Stimulated activated CD8-positive, alpha-beta memory T cell treated with anti-CD3 and anti-CD28 coated beads, Interleukin-4, amount 100 ng/mL, for 48 hours (primary cell): ENCODE results near the gene PCDHGA8.
"Not testable (repeated sequence)": the region's sequence is repeated elsewhere in the genome, so short reads cannot be mapped to it uniquely, and the experiment has no call there.

Experiments
- DNase-seq: peaks from one replicate; pipeline ENCODE4 v3.0.0-alpha.2; 2020

The PCDHGA8 gene

GRCh38 chr5:141403387-141403786, 11.0 kb downstream of the PCDHGA8 start:
- DNase-seq: no peak

- DNase-seq: peak; percentile 63
Measured at GRCh38 chr5:141407790-141408505, 15.5 kb downstream of the PCDHGA8 start, which contains the start of gene PCDHGB6. TSS of gene PCDHGB6 (plus strand) at chr5:141408021. CDS start at chr5:141408203, 182 bp downstream.

GRCh38 chr5:141409598-141410306, 17.3 kb downstream of the PCDHGA8 start:
- DNase-seq: no peak

- DNase-seq: no peak
Measured at GRCh38 chr5:141411575-141411974, 19.1 kb downstream of the PCDHGA8 start.

- DNase-seq: peak; percentile 66
Measured at GRCh38 chr5:141412854-141413539, 20.6 kb downstream of the PCDHGA8 start, which contains the start of gene PCDHGA10. TSS of gene PCDHGA10 (plus strand) at chr5:141412987. CDS start at chr5:141413176, 189 bp downstream.

- DNase-seq: no peak
Measured at GRCh38 chr5:141413540-141414069, 21.2 kb downstream of the PCDHGA8 start.

- not testable (repeated sequence) for DNase-seq
Measured at GRCh38 chr5:141414548-141415274, 22.3 kb downstream of the PCDHGA8 start.

- DNase-seq: not testable (repeated sequence)
Measured at GRCh38 chr5:141415275-141415618, 22.8 kb downstream of the PCDHGA8 start.

GRCh38 chr5:141417494-141418172, 25.2 kb downstream of the PCDHGA8 start, which contains the start of gene PCDHGB7:
TSS of gene PCDHGB7 (plus strand) at chr5:141417677. CDS start at chr5:141417860, 183 bp downstream.
- peak; percentile 76 for DNase-seq

GRCh38 chr5:141419074-141419880, 26.8 kb downstream of the PCDHGA8 start:
- no peak for DNase-seq

- peak; percentile 77 for DNase-seq
Measured at GRCh38 chr5:141420855-141421488, 28.5 kb downstream of the PCDHGA8 start, which contains the start of gene PCDHGA11. TSS of gene PCDHGA11 (plus strand) at chr5:141421051. CDS start at chr5:141421228, 177 bp downstream.

- DNase-seq: no peak
Measured at GRCh38 chr5:141421489-141421855, 29.0 kb downstream of the PCDHGA8 start.

- no peak for DNase-seq
Measured at GRCh38 chr5:141422742-141423291, 30.4 kb downstream of the PCDHGA8 start.

GRCh38 chr5:141427783-141428426, 35.5 kb downstream of the PCDHGA8 start:
- no peak for DNase-seq

- DNase-seq: peak; percentile 42
Measured at GRCh38 chr5:141430332-141431113, 38.1 kb downstream of the PCDHGA8 start, which contains the start of gene PCDHGA12. TSS of gene PCDHGA12 (plus strand) at chr5:141430507. CDS start at chr5:141430760, 253 bp downstream.

GRCh38 chr5:141431286-141431685, 38.9 kb downstream of the PCDHGA8 start:
- no peak for DNase-seq

- DNase-seq: not testable (repeated sequence)
Measured at GRCh38 chr5:141432308-141432707, 39.9 kb downstream of the PCDHGA8 start.

- not testable (repeated sequence) for DNase-seq
Measured at GRCh38 chr5:141432726-141433125, 40.3 kb downstream of the PCDHGA8 start.
